Right atrium auricular region (tissue), 2 donors: ENCODE measurements around the gene MLEC. TPM values are rescaled to one million over a fixed set of nuclear protein-coding genes. Genes with fewer than 3 reads are reported as not detected.

Experiments
- DNase-seq: peaks from one replicate; pipeline ENCODE4 v3.0.0-alpha.2; 2019; ENCODE audit warnings: low spot score
- H3K27ac ChIP-seq, 2 donors: fragments of 200-600 bp; sonication (generic); 1 replicate in 1 of 2; 2 replicates in 1 of 2; pipeline ENCODE4 v1.5.1; 2016 to 2019
- H3K27me3 ChIP-seq, 2 donors: fragments of 200-600 bp; sonication (generic); one replicate each; pipeline versions ENCODE4 v1.5.1 to v1.6.0; 2017 to 2019
- H3K36me3 ChIP-seq: fragments of 200-600 bp; sonication (generic); one replicate; pipeline ENCODE4 v1.5.1; 2016
- H3K4me1 ChIP-seq, 2 donors: fragments of 200-600 bp; sonication (generic); one replicate each; pipeline versions ENCODE4 v1.5.1 to v1.6.0; 2017 to 2019
- H3K4me3 ChIP-seq, 2 donors: fragments of 200-600 bp; sonication (generic); 1 replicate in 1 of 2; 2 replicates in 1 of 2; pipeline ENCODE4 v1.5.1; 2017 to 2019; ENCODE audit warnings: mild to moderate bottlenecking in 1 of 2, moderate library complexity in 1 of 2
- H3K9me3 ChIP-seq, 2 donors: fragments of 200-600 bp; sonication (generic); one replicate each; pipeline ENCODE4 v1.5.1; 2019
- CTCF ChIP-seq, 2 donors: fragments of 200-600 bp; sonication (generic); IDR thresholded peaks; one replicate each; pipeline ENCODE4 v1.5.1; 2019; ENCODE audit warnings: antibody characterized with exemption in 2 of 2
- total RNA-seq, 2 donors: library from RNA; depleted of rRNA; stranded (reverse); fragments of >200 nt; gene quantifications; one replicate each; pipeline ENCODE4 v1.1.0, GENCODE V29; 2016

The MLEC gene
- total RNA-seq, 2 donors from 2014 or later = 89.7 to 179 TPM

- H3K27me3 ChIP-seq = peaks cover 0 to 16% of the 10 kb centered on the region in 2 donors
- H3K9me3 ChIP-seq = no peaks in the 10 kb centered on the region
- H3K4me3 ChIP-seq = no peak overlapping the region
- H3K27ac ChIP-seq = no peak overlapping the region
- H3K36me3 ChIP-seq = no peaks in the 10 kb centered on the region
- TF ChIP-seq CTCF (IDR thresholded peaks at IDR 0.05) = no peak
- H3K4me1 ChIP-seq = peaks cover 0 to 15% of the 10 kb centered on the region in 2 donors
- DNase-seq = no peak
These were observed 44.1 kb upstream of the MLEC start for GRCh38 chr12:120642826-120643225.

GRCh38 chr12:120643574-120643973 lies 43.4 kb upstream of the MLEC start:
- Histone ChIP-seq H3K4me1 (peaks cover 0 to 19% of the 10 kb centered on the region in 2 donors), H3K27ac (no peak overlapping the region), H3K27me3 (peaks cover 0 to 16% of the 10 kb centered on the region in 2 donors), H3K4me3 (no peak overlapping the region), H3K36me3 (no peaks in the 10 kb centered on the region), H3K9me3 (no peaks in the 10 kb centered on the region)
- no peak for DNase-seq
- TF ChIP-seq CTCF (IDR thresholded peaks at IDR 0.05) = no peak

- Histone ChIP-seq H3K4me3 (no peak overlapping the region), H3K27me3 (peaks cover 0 to 11% of the 10 kb centered on the region in 2 donors), H3K4me1 (peaks cover 0 to 33% of the 10 kb centered on the region in 2 donors), H3K36me3 (no peaks in the 10 kb centered on the region), H3K27ac (no peak overlapping the region), H3K9me3 (no peaks in the 10 kb centered on the region)
- DNase-seq = no peak
- no peak for TF ChIP-seq CTCF (IDR thresholded peaks at IDR 0.05)
These were observed 40.9 kb upstream of the MLEC start for GRCh38 chr12:120646044-120646443.

- no peak for TF ChIP-seq CTCF (IDR thresholded peaks at IDR 0.05)
- Histone ChIP-seq H3K4me3 (no peak overlapping the region), H3K36me3 (no peaks in the 10 kb centered on the region), H3K4me1 (peaks cover 0 to 30% of the 10 kb centered on the region in 2 donors), H3K27me3 (peaks cover 0 to 1% of the 10 kb centered on the region in 2 donors), H3K9me3 (no peaks in the 10 kb centered on the region), H3K27ac (no peak overlapping the region)
- DNase-seq = no peak
These were observed 39.6 kb upstream of the MLEC start for GRCh38 chr12:120647375-120647755.

- no peak for TF ChIP-seq CTCF (IDR thresholded peaks at IDR 0.05)
- Histone ChIP-seq H3K27me3 (no peaks in the 10 kb centered on the region), H3K9me3 (no peaks in the 10 kb centered on the region), H3K36me3 (no peaks in the 10 kb centered on the region), H3K4me1 (peaks cover 0 to 52% of the 10 kb centered on the region in 2 donors), H3K27ac (peak overlapping the region; percentile 73 to 75), H3K4me3 (peak overlapping the region; percentile 34 to 44)
- no peak for DNase-seq
These were observed 37.3 kb upstream of the MLEC start for GRCh38 chr12:120649442-120650232.
